AG09309 (cell line): ENCODE data around the gene EYS.

Experiments used
- DNase-seq: peaks from one replicate; pipeline ENCODE4 v3.0.0-alpha.2; 2010; ENCODE audit warnings: low read depth
- H3K4me3 ChIP-seq: 2 replicates; pipeline ENCODE4 v1.5.1; 2011; ENCODE audit warnings: mild to moderate bottlenecking, low read depth, low read length, moderate library complexity; ENCODE audit not compliant: control insufficient read depth
- TF ChIP-seq, protein P1 (sequence below): IDR thresholded peaks from 2 replicates; pipeline ENCODE4 v1.5.1; 2011; ENCODE audit warnings: mild to moderate bottlenecking, low read depth, low read length, inconsistent platforms; ENCODE audit not compliant: insufficient read depth, control insufficient read depth; ENCODE audit errors: missing control alignments

Gene EYS

GRCh38 chr6:63708631-63709030 lies 1998.4 kb downstream of the EYS start:
- H3K4me3 ChIP-seq = no peak overlapping the region
- no peak for DNase-seq
- TF ChIP-seq, protein P1, sequence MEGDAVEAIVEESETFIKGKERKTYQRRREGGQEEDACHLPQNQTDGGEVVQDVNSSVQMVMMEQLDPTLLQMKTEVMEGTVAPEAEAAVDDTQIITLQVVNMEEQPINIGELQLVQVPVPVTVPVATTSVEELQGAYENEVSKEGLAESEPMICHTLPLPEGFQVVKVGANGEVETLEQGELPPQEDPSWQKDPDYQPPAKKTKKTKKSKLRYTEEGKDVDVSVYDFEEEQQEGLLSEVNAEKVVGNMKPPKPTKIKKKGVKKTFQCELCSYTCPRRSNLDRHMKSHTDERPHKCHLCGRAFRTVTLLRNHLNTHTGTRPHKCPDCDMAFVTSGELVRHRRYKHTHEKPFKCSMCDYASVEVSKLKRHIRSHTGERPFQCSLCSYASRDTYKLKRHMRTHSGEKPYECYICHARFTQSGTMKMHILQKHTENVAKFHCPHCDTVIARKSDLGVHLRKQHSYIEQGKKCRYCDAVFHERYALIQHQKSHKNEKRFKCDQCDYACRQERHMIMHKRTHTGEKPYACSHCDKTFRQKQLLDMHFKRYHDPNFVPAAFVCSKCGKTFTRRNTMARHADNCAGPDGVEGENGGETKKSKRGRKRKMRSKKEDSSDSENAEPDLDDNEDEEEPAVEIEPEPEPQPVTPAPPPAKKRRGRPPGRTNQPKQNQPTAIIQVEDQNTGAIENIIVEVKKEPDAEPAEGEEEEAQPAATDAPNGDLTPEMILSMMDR = no peak

GRCh38 chr6:63706630-63707029 lies 2000.4 kb downstream of the EYS start:
- TF ChIP-seq, protein P1 = no peak
- DNase-seq = no peak
- H3K4me3 ChIP-seq = no peak overlapping the region

- no peak for DNase-seq
- H3K4me3 ChIP-seq = no peak overlapping the region
- TF ChIP-seq, protein P1 = no peak
Observed at GRCh38 chr6:63705707-63706106, 2001.3 kb downstream of the EYS start.

GRCh38 chr6:63690221-63690620 lies 2016.8 kb downstream of the EYS start:
- H3K4me3 ChIP-seq = no peak overlapping the region
- TF ChIP-seq, protein P1 = no peak
- no peak for DNase-seq

DNA sequence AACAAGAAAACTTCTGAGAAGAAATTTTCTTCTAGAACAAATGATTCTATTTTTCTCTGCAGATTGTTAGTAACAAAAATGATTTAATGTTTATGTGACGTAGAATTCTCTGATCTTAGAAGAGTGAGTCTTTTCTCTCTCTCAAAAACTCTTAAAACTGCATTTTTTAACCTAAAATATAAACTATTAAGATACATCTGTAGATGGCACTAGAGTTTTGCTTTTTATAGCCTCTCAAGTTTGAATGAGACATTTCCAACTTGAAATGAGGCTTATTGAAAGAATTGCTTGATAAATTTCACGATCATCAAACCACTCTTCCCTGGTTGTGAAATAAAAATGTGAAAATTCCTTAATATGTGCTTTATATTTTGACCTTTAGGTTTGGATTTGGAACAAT lies 2017.6 kb downstream of the EYS start:
- no peak overlapping the region for H3K4me3 ChIP-seq
- TF ChIP-seq, protein P1 = no peak
- DNase-seq = no peak

- TF ChIP-seq, protein P1 = no peak
- H3K4me3 ChIP-seq = no peak overlapping the region
- no peak for DNase-seq
Observed at GRCh38 chr6:63685446-63686379, 2021.3 kb downstream of the EYS start.
